Endometrium (tissue), 2 donors: ENCODE data around the gene PSMB2.
"Not testable (repeated sequence)": the region's sequence is repeated elsewhere in the genome, so short reads cannot be mapped to it uniquely, and the experiment has no call there.

Experiments used
- FAIRE-seq: peaks from 2 replicates; lab custom pipeline; 2012; peaks lifted over from hg19 to GRCh38; lab: Jason Lieb, UNC
- donor health status: control.
- donor health status: control.

The PSMB2 gene

GRCh38 chr1:35592991-35593769 lies 48.1 kb downstream of the PSMB2 start:
- no peak for FAIRE-seq

DNA sequence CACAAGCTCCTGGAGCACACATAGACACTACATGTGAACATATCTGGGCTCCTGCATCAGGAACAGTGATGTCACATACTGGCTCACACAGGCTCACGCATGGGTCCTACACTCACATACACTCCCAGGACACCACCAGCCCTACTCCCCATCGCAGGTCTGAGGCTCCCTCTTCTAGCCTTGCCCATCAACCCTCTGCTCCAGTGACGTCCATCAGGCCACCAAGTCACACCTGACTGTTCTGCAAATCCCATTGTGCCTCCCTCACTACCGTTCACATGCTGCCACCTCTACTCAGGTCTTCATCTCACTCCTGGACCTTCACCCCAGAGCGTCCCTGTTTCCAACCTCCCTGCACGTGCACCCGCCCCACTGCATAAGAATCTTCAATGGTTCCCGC lies 50.1 kb downstream of the PSMB2 start:
- no peak for FAIRE-seq

- no peak for FAIRE-seq
Measured at GRCh38 chr1:35590476-35591040, 50.8 kb downstream of the PSMB2 start.

GRCh38 chr1:35589516-35590427 lies 51.6 kb downstream of the PSMB2 start:
- FAIRE-seq, result no peak

GRCh38 chr1:35588197-35588910 lies 53.0 kb downstream of the PSMB2 start:
- FAIRE-seq, result no peak

GRCh38 chr1:35587736-35588135 lies 53.6 kb downstream of the PSMB2 start:
- FAIRE-seq, result no peak

DNA sequence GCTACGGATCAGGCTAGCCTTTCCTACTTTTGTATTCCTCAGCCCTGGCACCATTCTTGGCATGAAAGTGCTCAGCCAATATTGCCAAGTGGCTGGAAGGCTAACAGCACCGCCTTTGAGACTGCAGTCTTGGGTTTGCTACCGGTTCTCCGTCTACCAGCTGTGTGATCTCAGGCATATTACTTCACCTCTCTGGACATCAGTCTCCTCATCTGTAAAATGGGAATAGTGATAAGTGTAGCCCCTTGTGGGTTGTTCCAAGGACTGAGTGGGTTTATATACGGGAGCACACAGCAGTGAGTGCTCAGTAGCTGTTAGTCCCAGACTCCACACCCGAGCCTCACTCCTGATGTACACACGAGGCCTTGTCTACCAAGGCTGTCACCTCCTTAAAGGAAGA lies 54.5 kb downstream of the PSMB2 start:
- no peak for FAIRE-seq

GRCh38 chr1:35585805-35586204 lies 55.5 kb downstream of the PSMB2 start:
- FAIRE-seq, result not testable (repeated sequence)

GRCh38 chr1:35585281-35585680 lies 56.0 kb downstream of the PSMB2 start:
- FAIRE-seq, result no peak

DNA sequence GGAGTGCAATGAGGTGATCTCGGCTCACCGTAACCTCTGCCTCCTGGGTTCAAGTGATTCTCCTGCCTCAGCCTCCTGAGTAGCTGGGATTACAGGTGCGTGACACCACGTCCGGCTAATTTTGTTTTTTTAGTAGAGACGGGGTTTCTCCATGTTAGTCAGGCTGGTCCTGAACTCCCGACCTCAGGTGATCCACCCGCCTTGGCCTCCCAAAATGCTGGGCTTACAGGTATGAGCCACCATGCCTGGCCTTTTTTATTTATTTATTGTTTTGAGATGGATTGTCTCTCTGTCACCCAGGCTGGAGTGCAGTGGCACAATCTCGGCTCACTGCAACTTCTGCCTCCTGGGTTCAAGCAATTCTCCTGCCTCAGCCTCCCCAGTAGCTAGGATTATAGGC lies 59.7 kb downstream of the PSMB2 start:
- FAIRE-seq, result not testable (repeated sequence)

- no peak for FAIRE-seq
Measured at GRCh38 chr1:35580949-35581388, 60.4 kb downstream of the PSMB2 start.

- FAIRE-seq, result no peak
Measured at GRCh38 chr1:35577071-35577998, 64.0 kb downstream of the PSMB2 start.

DNA sequence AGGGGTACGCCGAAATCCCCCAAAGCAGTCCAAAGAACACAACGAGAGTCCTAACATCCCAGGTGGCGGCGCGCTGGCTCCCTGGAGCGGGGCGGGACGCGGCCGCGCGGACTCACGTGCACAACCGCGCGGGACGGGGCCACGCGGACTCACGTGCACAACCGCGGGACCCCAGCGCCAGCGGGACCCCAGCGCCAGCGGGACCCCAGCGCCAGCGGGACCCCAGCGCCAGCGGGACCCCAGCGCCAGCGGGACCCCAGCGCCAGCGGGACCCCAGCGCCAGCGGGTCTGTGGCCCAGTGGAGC lies 64.6 kb downstream of the PSMB2 start:
- not testable (repeated sequence) for FAIRE-seq

DNA sequence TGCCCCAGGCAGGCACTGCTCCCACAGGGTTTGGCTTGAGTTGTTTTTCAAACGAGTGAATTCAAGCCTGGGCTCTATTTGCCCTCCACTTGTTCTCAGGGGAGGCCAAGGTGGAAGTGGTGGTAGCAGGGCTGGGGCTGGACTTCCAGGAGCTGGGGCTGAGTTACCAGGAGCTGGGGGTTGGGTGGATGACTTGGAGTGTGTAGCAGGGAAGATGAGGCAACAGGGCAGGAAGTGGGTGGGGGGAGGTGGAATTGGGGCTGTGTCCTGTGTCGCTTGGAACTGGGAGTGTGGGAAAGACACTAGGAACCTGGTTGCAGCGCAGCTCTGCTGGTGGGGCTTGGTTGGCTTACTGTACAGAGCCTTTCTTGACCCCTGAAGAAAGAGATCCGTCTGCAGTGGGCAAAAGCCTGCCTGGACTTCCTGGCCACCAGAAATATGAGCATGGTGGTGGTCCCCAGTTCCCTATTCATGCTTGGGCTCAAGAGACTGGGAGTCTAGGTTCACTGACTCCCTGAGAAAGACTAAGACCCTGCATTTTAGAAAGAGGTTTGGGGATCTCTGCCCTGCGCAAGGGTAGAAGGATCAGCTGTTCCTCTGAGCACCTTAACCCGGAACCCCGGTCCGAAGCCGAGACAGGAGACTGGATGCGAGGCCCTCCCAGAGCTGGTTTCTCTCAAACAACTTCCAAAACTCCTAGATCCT lies 65.1 kb downstream of the PSMB2 start:
- no peak for FAIRE-seq

DNA sequence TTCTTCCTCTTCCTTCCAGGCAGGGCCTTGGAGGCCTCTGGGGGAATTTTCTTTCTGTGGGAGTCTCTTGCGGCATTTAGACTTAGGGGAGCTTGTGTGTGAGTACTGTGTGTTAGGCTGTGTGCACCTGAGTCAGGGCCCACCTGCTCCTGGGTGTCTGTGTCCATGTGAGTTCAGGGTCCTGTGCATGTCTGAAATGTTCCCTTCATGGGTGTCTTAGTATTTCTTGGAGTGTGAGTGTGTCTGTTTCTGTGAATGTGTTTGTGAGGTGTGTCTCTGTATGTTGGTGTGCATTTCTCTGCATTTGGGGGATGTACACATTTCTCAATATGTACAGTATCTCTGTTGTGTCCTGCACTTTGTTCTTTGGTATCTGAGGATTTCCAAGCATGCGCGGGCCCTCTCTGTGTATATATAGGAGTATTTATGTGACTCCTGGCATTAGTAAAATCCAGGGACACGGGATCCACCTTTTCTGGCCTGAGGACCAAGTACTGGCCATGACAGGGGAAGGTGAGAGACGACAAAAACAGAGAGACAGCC lies 65.8 kb downstream of the PSMB2 start:
- FAIRE-seq, result no peak

- FAIRE-seq, result no peak
Measured at GRCh38 chr1:35574655-35575415, 66.5 kb downstream of the PSMB2 start.

DNA sequence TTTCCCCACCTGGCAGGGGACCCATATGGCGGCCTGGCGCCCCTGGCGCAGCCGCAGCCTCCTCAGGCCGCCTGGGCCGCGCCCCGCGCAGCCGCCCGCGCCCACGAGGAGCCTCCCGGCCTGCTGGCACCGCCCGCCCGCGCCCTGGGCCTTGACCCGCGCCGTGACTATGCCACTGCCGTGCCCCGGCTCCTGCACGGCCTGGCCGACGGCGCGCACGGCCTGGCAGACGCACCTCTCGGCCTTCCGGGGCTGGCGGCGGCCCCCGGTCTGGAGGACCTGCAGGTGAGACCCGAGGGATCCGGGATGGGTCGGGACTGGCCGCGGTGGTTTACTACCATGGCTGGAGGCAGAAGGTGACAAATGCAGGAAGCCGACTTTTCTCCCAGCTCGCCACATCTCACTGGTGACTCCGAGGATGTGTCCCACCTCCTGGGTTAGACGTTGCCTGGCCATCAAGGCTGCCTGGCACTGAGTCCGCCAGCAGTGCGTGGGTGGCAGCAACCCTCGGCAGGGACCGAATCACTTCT lies 67.1 kb downstream of the PSMB2 start:
- FAIRE-seq, result no peak

GRCh38 chr1:35573198-35574124 lies 67.9 kb downstream of the PSMB2 start, which contains the start of gene TFAP2E:
TSS of gene TFAP2E (plus strand) at chr1:35573314. CDS start at chr1:35573578, 264 bp downstream.
- FAIRE-seq, result no peak
